Ovary (tissue), 3 donors: ENCODE data around the gene CDIP1.

Experiments
- CTCF ChIP-seq, 3 donors: fragments of 450-650 bp in 2 of 3; fragments of 200-600 bp in 1 of 3; IDR thresholded peaks; one replicate each; pipeline versions ENCODE4 v1.5.1 to v1.8.0; 2016 to 2022; ENCODE audit warnings: antibody characterized with exemption in 3 of 3, mild to moderate bottlenecking in 1 of 3
- EP300 ChIP-seq: sonication (generic); formaldehyde crosslinking; IDR thresholded peaks from one replicate; pipeline ENCODE4 v1.6.1; 2017; ENCODE audit warnings: antibody characterized with exemption
- POLR2A ChIP-seq: fragments of 450-650 bp; IDR thresholded peaks from one replicate; pipeline ENCODE4 v1.6.1; 2017; ENCODE audit warnings: antibody characterized with exemption, mild to moderate bottlenecking, moderate library complexity
- donor health status: DM: no; HTN: no; CAD: no.

GRCh38 chr16:4517812-4518680, 20.5 kb downstream of the CDIP1 start:
- no peak for TF ChIP-seq CTCF (IDR thresholded peaks at IDR 0.05)
- no peak for TF ChIP-seq EP300
- TF ChIP-seq POLR2A: no peak
